ENCODE results near the gene CLPTM1.

GRCh38 chr19:44968118-44968517 lies 12.9 kb downstream of the CLPTM1 start:
- no peak for TF ChIP-seq POLR2A (IDR thresholded peaks at IDR 0.05)
- TF ChIP-seq CTCF (IDR thresholded peaks at IDR 0.05) = no peak

All from esophagus squamous epithelium (tissue), 4 donors.